HG03139 (cell line): ENCODE measurements around the gene BTBD10.
"Not testable (repeated sequence)": the region's sequence is repeated elsewhere in the genome, so short reads cannot be mapped to it uniquely, and the experiment has no call there.

Experiments used
- ATAC-seq: cut with Tn5 transposase; IDR thresholded peaks from one replicate; pipeline ENCODE4 v1.9.1; 2021; ENCODE audit not compliant: unreplicated experiment

The BTBD10 gene

GRCh38 chr11:13440100-13440855, 22.7 kb downstream of the BTBD10 start:
- no peak for ATAC-seq

- no peak for ATAC-seq
Measured at GRCh38 chr11:13438291-13438690, 24.7 kb downstream of the BTBD10 start.

GRCh38 chr11:13436836-13437235, 26.2 kb downstream of the BTBD10 start:
- not testable (repeated sequence) for ATAC-seq

DNA sequence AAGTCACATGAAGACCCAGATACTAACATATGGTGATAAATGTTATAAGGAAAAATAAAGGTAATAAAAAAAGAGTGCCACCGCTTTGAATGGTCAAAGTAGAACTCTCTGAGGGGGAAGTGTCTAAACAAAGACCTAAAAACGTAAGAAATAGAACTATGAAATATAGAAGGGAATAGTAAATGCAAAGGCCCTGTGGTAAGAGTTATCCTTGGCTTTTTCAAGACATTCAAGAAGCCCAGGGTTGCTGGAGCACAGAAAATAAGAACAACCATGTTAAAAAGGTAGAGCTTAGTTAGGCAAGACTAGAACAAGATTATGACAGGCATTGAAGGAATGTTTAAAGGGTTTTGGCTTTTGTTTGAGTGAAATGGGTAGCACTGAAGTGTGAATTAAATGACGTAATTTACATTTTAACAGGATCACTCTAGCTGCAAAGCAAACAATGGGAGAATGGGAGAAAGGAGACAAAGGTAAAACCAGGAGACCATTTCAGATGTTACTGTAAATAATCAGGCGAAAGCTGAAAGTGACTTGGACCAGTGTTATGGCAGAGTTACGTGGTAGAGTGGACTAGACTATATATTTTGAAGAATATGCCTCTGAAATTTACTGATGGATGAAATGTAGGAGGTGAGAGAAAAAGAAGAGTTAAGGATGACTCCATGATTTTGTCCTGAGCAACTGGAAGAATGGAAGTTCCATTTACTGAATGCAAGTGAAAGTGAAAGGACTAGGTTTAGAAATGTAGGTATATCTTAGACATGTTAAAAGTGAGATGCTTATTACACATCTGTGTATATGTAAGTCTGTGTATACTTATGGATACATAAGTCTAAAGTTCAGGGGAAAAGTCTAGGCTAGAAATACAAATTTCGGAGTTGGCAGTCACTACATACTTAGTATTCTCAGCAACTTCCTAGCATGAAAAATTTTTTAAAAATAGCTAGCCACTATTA, 28.5 kb downstream of the BTBD10 start:
- no peak for ATAC-seq

DNA sequence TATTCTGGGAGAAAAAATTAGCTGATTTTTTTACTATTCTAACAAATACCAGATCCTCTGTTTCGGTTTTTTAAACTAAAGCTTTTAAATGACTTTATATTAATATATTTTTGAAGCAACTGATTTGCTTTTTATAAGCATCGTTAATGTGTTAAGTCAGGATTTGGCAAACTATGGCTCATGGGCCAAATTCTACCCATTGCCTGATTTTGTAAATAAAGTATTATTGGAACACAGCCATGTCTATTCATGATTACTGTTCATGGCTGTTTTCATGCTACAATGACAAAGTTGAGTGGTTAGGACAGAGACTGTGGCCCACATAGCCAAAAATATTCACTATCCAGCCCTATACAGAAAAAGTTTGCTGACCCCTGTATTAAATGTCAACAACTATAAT, 29.6 kb downstream of the BTBD10 start:
- ATAC-seq: no peak

GRCh38 chr11:13429836-13430235, 33.2 kb downstream of the BTBD10 start:
- ATAC-seq: no peak

DNA sequence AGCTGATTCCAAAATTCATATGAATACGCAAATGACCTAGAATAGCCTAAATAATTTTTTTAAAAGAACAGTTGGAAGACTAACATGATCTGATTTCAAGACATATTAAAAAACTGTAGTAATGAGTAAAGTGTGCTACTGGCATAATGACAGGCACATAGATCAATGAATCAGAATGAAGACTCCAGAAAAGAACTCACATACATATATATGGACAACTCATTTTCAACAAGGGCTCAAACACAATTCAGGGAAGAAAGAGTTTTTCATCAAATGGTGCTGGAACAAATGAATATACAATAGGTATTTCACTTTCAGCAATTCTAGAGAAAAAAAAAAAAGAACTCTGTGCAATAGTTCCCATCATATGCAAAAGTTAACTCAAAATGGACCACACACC, 33.7 kb downstream of the BTBD10 start:
- ATAC-seq: no peak

DNA sequence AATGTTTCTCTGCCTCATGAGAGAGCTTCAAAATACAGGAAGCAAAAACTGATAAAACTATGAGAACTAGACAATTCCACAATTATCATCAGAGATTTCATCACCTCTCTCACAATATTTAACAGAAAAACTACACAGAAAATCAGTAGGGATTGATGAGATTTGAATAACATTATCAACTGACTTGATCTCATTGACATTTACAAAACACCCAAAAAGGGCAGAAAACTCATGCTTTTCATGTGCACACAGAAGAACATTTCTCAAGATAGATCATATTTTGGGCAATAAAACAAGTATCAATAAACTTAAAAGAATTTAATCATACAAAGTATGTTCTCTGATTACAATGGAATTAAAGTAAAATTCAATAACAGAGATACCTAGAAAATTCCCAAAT, 35.6 kb downstream of the BTBD10 start:
- ATAC-seq: no peak

DNA sequence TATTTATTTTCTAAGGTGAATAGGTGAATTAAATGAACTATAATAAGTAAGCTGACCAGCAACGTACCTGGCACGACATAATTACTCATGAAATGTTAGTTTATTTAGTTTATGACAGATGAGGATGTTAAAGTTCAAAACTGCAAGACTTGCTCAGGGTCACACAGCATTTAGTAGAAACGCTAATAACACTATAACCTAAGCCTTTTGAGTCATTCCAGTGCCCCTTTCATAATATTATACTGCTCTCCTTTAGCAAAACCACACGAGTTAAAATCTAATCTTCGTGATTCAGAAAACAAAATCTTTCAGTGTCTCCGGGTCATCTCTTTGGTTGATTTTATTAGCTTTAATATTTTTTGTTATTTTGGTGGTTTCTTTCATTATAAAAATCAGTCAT, 39.6 kb downstream of the BTBD10 start:
- no peak for ATAC-seq

GRCh38 chr11:13421561-13421960, 41.5 kb downstream of the BTBD10 start:
- ATAC-seq: no peak

DNA sequence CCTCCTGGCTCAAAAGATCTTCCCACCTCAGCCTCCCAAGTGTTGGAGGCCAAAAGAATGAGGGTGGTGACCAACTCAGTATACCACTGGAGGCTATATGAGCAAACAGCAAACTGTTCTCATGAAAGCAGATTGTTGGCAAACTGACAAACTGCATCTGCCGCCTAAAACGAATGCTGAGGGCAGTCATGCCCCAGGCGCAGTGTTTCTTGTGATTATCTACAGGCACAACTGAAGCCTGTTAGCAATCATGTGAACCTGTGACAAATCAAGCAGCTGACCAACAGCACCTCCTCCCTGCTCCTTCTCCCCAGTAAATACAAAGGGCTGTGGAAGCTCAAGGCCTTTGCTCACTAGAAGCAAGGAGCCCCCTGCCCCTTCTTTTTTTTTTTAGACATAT, 47.8 kb downstream of the BTBD10 start:
- ATAC-seq: no peak

DNA sequence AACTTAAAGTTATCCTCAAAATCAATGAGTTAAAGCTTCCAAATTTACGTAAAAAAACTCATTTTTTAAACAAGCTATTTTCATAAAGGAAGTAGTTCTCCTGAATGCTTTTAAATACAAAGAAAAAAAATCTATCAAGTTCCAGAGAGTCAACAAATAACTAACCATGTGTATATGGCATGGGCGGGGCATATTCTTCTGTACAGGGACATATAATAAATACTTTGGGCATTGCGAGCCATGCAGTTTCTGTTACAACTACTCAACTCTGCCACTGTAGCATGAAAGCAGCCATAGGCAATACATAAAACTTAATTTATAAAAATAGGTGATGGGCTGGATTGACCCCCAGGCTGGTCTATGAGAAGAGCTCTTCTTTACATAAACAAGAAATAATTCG, 57.8 kb downstream of the BTBD10 start:
- ATAC-seq: no peak

DNA sequence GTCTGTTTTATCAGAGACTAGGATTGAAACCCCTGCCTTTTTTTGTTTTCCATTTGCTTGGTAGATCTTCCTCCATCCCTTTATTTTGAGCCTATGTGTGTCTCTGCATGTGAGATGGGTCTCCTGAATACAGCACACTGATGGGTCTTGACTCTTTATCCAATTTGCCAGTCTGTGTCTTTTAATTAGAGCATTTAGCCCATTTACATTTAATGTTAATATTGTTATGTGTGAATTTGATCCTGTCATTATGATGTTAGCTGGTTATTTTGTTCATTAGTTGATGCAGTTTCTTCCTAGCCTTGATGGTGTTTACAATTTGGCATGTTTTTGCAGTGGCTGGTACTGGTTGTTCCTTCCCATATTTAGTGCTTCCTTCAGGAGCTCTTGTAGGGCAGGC, 64.7 kb downstream of the BTBD10 start:
- ATAC-seq: not testable (repeated sequence)

GRCh38 chr11:13391217-13391616, 71.8 kb downstream of the BTBD10 start:
- ATAC-seq: no peak

GRCh38 chr11:13388741-13389140, 74.3 kb downstream of the BTBD10 start:
- no peak for ATAC-seq

DNA sequence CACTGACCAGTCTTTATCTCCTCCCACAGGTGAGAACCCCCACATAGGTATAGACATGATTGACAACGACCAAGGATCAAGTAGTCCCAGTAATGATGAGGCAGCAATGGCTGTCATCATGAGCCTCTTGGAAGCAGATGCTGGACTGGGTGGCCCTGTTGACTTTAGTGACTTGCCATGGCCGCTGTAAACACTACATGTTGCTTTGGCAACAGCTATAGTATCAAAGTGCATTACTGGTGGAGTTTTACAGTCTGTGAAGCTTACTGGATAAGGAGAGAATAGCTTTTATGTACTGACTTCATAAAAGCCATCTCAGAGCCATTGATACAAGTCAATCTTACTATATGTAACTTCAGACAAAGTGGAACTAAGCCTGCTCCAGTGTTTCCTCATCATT, 76.5 kb downstream of the BTBD10 start:
- no peak for ATAC-seq

DNA sequence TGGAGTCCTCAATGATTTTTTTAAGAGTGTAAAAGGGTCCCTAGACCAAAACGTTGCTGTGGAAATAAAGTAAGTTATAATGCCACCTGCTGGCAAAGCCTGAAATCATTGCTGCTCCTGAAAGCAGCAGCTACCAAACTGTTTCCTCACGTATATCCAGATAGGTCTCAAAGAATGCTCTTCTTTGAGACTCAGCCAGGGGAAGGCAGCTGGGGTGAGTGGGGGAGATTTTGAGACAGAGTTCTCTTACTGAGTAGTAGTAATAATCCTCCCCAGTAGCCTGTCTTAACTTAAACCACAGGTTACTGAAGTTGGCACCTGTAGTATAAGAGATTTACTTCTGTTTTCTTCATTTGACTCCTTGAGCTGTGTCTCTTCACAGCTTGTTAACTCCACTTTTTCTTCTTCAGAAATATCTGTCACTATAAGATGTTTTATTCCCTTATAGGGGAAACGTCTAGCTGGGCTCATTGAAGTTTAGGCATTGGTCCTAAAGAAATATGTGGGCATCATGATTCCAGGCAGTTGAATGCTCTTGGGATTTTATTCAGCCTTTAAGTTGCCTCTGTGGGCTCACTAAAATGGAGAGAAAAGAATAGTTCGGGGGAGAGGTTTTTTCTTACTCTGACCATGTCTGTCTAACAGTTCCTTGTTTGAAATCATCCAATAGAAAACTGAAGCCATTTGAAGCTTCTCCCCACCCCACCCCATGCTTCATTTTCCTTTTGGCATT, 77.9 kb downstream of the BTBD10 start:
- ATAC-seq: no peak

- no peak for ATAC-seq
Measured at GRCh38 chr11:13382751-13383150, 80.3 kb downstream of the BTBD10 start.

GRCh38 chr11:13380731-13381130, 82.3 kb downstream of the BTBD10 start:
- no peak for ATAC-seq

DNA sequence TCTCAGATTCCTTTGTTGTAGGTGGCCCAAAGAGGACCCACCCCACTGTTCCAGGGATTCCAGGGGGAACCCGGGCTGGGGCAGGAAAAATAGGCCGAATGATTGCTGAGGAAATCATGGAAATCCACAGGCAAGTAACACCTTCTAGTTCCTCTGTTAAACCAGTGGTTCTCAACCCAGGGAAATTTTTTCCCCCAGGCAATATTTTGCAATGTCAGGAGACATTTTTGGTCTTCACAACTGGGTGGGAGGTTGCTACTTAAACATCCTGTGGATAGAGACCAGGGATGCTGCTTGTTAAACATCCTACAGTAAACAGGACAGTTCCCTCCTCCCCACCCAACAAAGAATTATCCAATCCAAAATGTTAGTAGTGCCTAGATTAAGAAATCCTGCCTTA, 84.7 kb downstream of the BTBD10 start:
- ATAC-seq: no peak

- no peak for ATAC-seq
Measured at GRCh38 chr11:13376838-13377237, 86.2 kb downstream of the BTBD10 start.
